HCT116 (cell line): ENCODE data around the gene CCDC154. TPM values are rescaled to one million over a fixed set of nuclear protein-coding genes. Genes with fewer than 3 reads are reported as not detected.

Experiments used
- ATAC-seq: fragments of 200-7000 bp; cut with Tn5 transposase; 2 replicates; pipeline ENCODE4 v1.9.1; 2020; ENCODE audit warnings: mild to moderate bottlenecking, moderate library complexity
- BruUV-seq: library from RNA; stranded (reverse); fragments of 400-500 nt; replicated peaks from 2 replicates; lab custom pipeline; 2021; lab: Mats Ljungman, UMichigan
- CTCF ChIA-PET: fragments of 300-600 bp; sonication (Branson Sonifier 250); formaldehyde crosslinking; loops from one replicate; lab custom pipeline; 2021; ENCODE audit warnings: antibody characterized with exemption; lab: Charles Lee
- POLR2A ChIA-PET: fragments of 300-600, 350-600 bp; sonication (Branson Sonifier 250); formaldehyde crosslinking; loops from one replicate; lab custom pipeline; 2021; ENCODE audit warnings: antibody characterized with exemption; lab: Charles Lee
- RAD21 ChIA-PET, 2 experiments: fragments of 300-600 bp; sonication (Branson Sonifier 250); formaldehyde crosslinking; loops; one replicate each; lab custom pipeline; 2023; ENCODE audit warnings: low total read pairs in 2 of 2; ENCODE audit not compliant: uncharacterized antibody in 2 of 2, unreplicated experiment in 2 of 2, low non-redundant PET in 1 of 2; lab: Charles Lee
- DNase-seq: peaks from one replicate; pipeline ENCODE4 v3.0.0-alpha.2; 2010; ENCODE audit warnings: low read depth, low spot score
- H2AFZ ChIP-seq: fragments of 200-600 bp; shearing (Covaris generic), sonication (generic); 2 replicates; pipeline ENCODE4 v1.6.1; 2017; ENCODE audit warnings: low read depth, mixed run types, mixed read lengths, antibody characterized with exemption, low read length; ENCODE audit not compliant: poor library complexity, severe bottlenecking
- H3K27ac ChIP-seq: 2 replicates; pipeline ENCODE4 v1.5.1; 2012; ENCODE audit warnings: low read depth, low read length
- H3K27me3 ChIP-seq: fragments of 200-600 bp; sonication (generic); 2 replicates; pipeline ENCODE4 v1.6.1; 2016; ENCODE audit warnings: mixed run types, low read length, mixed read lengths; ENCODE audit not compliant: insufficient read depth
- H3K36me3 ChIP-seq, 2 experiments: fragments of 200-500 bp in 1 of 2; fragments of 200-600 bp in 1 of 2; sonication (Bioruptor generic) in 1 of 2; sonication (generic) in 1 of 2; 2 replicates each; pipeline versions ENCODE4 v1.5.1 to v1.6.1; 2014 to 2016; ENCODE audit warnings: low read length in 2 of 2, inconsistent platforms in 1 of 2, mixed read lengths in 1 of 2, mixed run types in 1 of 2; ENCODE audit not compliant: insufficient read depth in 2 of 2, control insufficient read depth in 1 of 2
- H3K4me1 ChIP-seq, 2 experiments: fragments of 200-600 bp in 1 of 2; sonication (generic) in 1 of 2; 2 replicates each; pipeline versions ENCODE4 v1.5.1 to v1.6.1; 2012 to 2017; ENCODE audit warnings: low read length in 2 of 2, inconsistent platforms in 1 of 2, mild to moderate bottlenecking in 1 of 2, mixed read lengths in 1 of 2, mixed run types in 1 of 2, moderate library complexity in 1 of 2; ENCODE audit not compliant: insufficient read depth in 2 of 2, control insufficient read depth in 1 of 2
- H3K4me2 ChIP-seq: fragments of 200-600 bp; sonication (generic); 2 replicates; pipeline ENCODE4 v1.6.1; 2017; ENCODE audit warnings: mixed run types, low read length, mixed read lengths
- H3K4me3 ChIP-seq, 2 experiments: fragments of 200-600 bp in 1 of 2; sonication (generic) in 1 of 2; replicated peaks in 1 of 2; 2 replicates each; pipeline ENCODE4 v1.5.1; 2011 to 2016; ENCODE audit warnings: low read length in 2 of 2, control low read depth in 1 of 2, low read depth in 1 of 2, mild to moderate bottlenecking in 1 of 2, mixed read lengths in 1 of 2, mixed run types in 1 of 2
- H3K79me2 ChIP-seq: fragments of 200-600 bp; sonication (generic); 2 replicates; pipeline ENCODE4 v1.6.1; 2017; ENCODE audit warnings: mild to moderate bottlenecking, mixed run types, low read length, moderate library complexity, mixed read lengths; ENCODE audit not compliant: insufficient read depth
- H3K9ac ChIP-seq: fragments of 200-600 bp; sonication (generic); 2 replicates; pipeline ENCODE4 v1.6.1; 2016; ENCODE audit warnings: low read length, mixed read lengths
- H3K9me2 ChIP-seq: fragments of 200-600 bp; sonication (generic), shearing (Covaris generic); 2 replicates; pipeline ENCODE4 v1.6.1; 2017; ENCODE audit warnings: mixed run types, mild to moderate bottlenecking, moderate library complexity; ENCODE audit not compliant: insufficient read depth
- H3K9me3 ChIP-seq, 2 experiments: fragments of 200-500 bp in 1 of 2; fragments of 200-600 bp in 1 of 2; sonication (Bioruptor generic) in 1 of 2; sonication (generic) in 1 of 2; 2 replicates each; pipeline ENCODE4 v1.6.1; 2014 to 2017; ENCODE audit warnings: low read length in 2 of 2, mixed read lengths in 2 of 2, inconsistent platforms in 1 of 2, low read depth in 1 of 2, mild to moderate bottlenecking in 1 of 2, mixed run types in 1 of 2, moderate library complexity in 1 of 2; ENCODE audit not compliant: control insufficient read depth in 1 of 2, insufficient read depth in 1 of 2
- H4K20me1 ChIP-seq: fragments of 200-600 bp; sonication (generic), shearing (Covaris generic); 2 replicates; pipeline ENCODE4 v1.6.1; 2017; ENCODE audit warnings: mixed run types, mild to moderate bottlenecking, moderate library complexity; ENCODE audit not compliant: insufficient read depth
- CBX3 ChIP-seq: IDR thresholded peaks from 2 replicates; pipeline ENCODE4 v1.6.1; 2012; ENCODE audit warnings: low read depth
- CEBPB ChIP-seq: IDR thresholded peaks from 2 replicates; pipeline ENCODE4 v1.6.1; 2012; ENCODE audit warnings: low read depth
- CTCF ChIP-seq, 3 experiments: fragments of 200-600 bp in 1 of 3; sonication (generic) in 1 of 3; IDR thresholded peaks in 2 of 3; conservative IDR thresholded peaks in 1 of 3; 2 replicates each; pipeline ENCODE4 v1.5.1; 2012 to 2017; ENCODE audit warnings: low read depth in 2 of 3, low read length in 2 of 3, antibody characterized with exemption in 1 of 3, borderline replicate concordance in 1 of 3, control low read depth in 1 of 3, mild to moderate bottlenecking in 1 of 3, mixed read lengths in 1 of 3, mixed run types in 1 of 3, moderate library complexity in 1 of 3; ENCODE audit not compliant: insufficient read depth in 1 of 3
- EGR1 ChIP-seq: IDR thresholded peaks from 2 replicates; pipeline ENCODE4 v1.6.1; 2012; ENCODE audit warnings: low read depth
- ELF1 ChIP-seq: IDR thresholded peaks from 2 replicates; pipeline ENCODE4 v1.6.1; 2012; ENCODE audit warnings: low read depth, borderline replicate concordance
- EZH2 ChIP-seq: fragments of 200-600 bp; sonication (generic); IDR thresholded peaks from 2 replicates; pipeline ENCODE4 v1.6.1; 2017; ENCODE audit warnings: antibody characterized with exemption, mixed run types
- JUND ChIP-seq: IDR thresholded peaks from 2 replicates; pipeline ENCODE4 v1.6.1; 2012
- MAX ChIP-seq: IDR thresholded peaks from 2 replicates; pipeline ENCODE4 v1.6.1; 2012
- POLR2A ChIP-seq: IDR thresholded peaks from 2 replicates; pipeline ENCODE4 v1.7.0; 2011; ENCODE audit warnings: borderline replicate concordance; ENCODE audit not compliant: insufficient read depth, insufficient read length; ENCODE audit errors: extremely low read depth
- POLR2AphosphoS5 ChIP-seq: IDR thresholded peaks from 2 replicates; pipeline ENCODE4 v1.6.1; 2011; ENCODE audit warnings: mild to moderate bottlenecking, low read depth, low read length, moderate library complexity
- REST ChIP-seq: IDR thresholded peaks from 2 replicates; pipeline ENCODE4 v1.6.1; 2012; ENCODE audit warnings: low read depth
- SIN3A ChIP-seq: IDR thresholded peaks from 2 replicates; pipeline ENCODE4 v1.6.1; 2012; ENCODE audit warnings: low read depth
- SRF ChIP-seq: IDR thresholded peaks from 2 replicates; pipeline ENCODE4 v1.6.1; 2012; ENCODE audit warnings: low read depth
- YY1 ChIP-seq: IDR thresholded peaks from 2 replicates; pipeline ENCODE4 v1.6.1; 2011; ENCODE audit warnings: low read length, low read depth, moderate library complexity, mild to moderate bottlenecking; ENCODE audit not compliant: insufficient replicate concordance; ENCODE audit errors: extremely low read depth
- ZBTB33 ChIP-seq: IDR thresholded peaks from 2 replicates; pipeline ENCODE4 v1.6.1; 2011; ENCODE audit warnings: mild to moderate bottlenecking, low read length, moderate library complexity; ENCODE audit not compliant: insufficient replicate concordance; ENCODE audit errors: extremely low read depth
- ZFX ChIP-seq: fragments of 450-650 bp; IDR thresholded peaks from 2 replicates; pipeline ENCODE4 v1.6.1; 2017
- intact Hi-C: fragments of 100-400 bp; cut with micrococcal nuclease; formaldehyde crosslinking; loops from 2 replicates; pipeline ENCODE4 v1.10.0; 2022
- total RNA-seq: library from RNA; stranded (reverse); gene quantifications from one replicate; pipeline ENCODE4 v1.2.1, GENCODE V29; 2021; ENCODE audit not compliant: unreplicated experiment

The CCDC154 gene
- total RNA-seq, 1 experiment from 2014 or later = 1.7 TPM

GRCh38 chr16:1443403-1443973, 868 bp downstream of the CCDC154 start:
- no TSS peak for BruUV-seq
- Histone ChIP-seq H3K36me3 (no peaks in the 10 kb centered on the region), H2AFZ (no peak overlapping the region), H3K27ac (no peak overlapping the region), H3K79me2 (no peaks in the 10 kb centered on the region), H3K4me3 (no peak overlapping the region), H3K27me3 (no peaks in the 10 kb centered on the region), H3K9ac (no peak overlapping the region), H4K20me1 (no peaks in the 10 kb centered on the region), H3K4me1 (no peaks in the 10 kb centered on the region), H3K9me2 (no peaks in the 10 kb centered on the region), H3K4me2 (no peak overlapping the region), H3K9me3 (no peaks in the 10 kb centered on the region)
- DNase-seq (no peak), ATAC-seq (peak; percentile 18; the same call in 1 of the 2 replicates)
- ChIA-PET CTCF (no interaction called here), POLR2A (no interaction called here), RAD21 (no interaction called here)
- intact Hi-C loops = no loop called here
- TF ChIP-seq ZFX (no peak), POLR2A (no peak), MAX (no peak), REST (no peak), JUND (no peak), ZBTB33 (no peak), CTCF (IDR thresholded peaks at IDR 0.05 in 2 of 3, conservative IDR thresholded peaks at IDR 0.05 in 1 of 3; ENCODE audit: borderline replicate concordance in 1 of 3, insufficient read depth in 1 of 3, low read depth in 2 of 3, low read length in 2 of 3) (no peak), ELF1 (no peak), EGR1 (no peak), SRF (no peak), POLR2AphosphoS5 (no peak), CEBPB (no peak), YY1 (no peak), SIN3A (no peak), CBX3 (no peak), EZH2 (no peak)
